Measurements from ENCODE around the gene CENPB.

CENPB gene

GRCh38 chr20:3757268-3757667 lies 29.3 kb downstream of the CENPB start:
- TF ChIP-seq, protein P1, sequence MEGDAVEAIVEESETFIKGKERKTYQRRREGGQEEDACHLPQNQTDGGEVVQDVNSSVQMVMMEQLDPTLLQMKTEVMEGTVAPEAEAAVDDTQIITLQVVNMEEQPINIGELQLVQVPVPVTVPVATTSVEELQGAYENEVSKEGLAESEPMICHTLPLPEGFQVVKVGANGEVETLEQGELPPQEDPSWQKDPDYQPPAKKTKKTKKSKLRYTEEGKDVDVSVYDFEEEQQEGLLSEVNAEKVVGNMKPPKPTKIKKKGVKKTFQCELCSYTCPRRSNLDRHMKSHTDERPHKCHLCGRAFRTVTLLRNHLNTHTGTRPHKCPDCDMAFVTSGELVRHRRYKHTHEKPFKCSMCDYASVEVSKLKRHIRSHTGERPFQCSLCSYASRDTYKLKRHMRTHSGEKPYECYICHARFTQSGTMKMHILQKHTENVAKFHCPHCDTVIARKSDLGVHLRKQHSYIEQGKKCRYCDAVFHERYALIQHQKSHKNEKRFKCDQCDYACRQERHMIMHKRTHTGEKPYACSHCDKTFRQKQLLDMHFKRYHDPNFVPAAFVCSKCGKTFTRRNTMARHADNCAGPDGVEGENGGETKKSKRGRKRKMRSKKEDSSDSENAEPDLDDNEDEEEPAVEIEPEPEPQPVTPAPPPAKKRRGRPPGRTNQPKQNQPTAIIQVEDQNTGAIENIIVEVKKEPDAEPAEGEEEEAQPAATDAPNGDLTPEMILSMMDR (conservative IDR thresholded peaks at IDR 0.05; ENCODE audit: low read depth, low read length): no peak
- H3K4me3 ChIP-seq (ENCODE audit: low read depth, low read length): no peak overlapping the region
- no peak for DNase-seq (ENCODE audit: low read depth)

- no peak overlapping the region for H3K4me3 ChIP-seq (ENCODE audit: low read depth, low read length)
- DNase-seq (ENCODE audit: low read depth): no peak
- TF ChIP-seq, protein P1 (conservative IDR thresholded peaks at IDR 0.05; ENCODE audit: low read depth, low read length): no peak
These were observed 30.6 kb downstream of the CENPB start for GRCh38 chr20:3755814-3756480.

DNA sequence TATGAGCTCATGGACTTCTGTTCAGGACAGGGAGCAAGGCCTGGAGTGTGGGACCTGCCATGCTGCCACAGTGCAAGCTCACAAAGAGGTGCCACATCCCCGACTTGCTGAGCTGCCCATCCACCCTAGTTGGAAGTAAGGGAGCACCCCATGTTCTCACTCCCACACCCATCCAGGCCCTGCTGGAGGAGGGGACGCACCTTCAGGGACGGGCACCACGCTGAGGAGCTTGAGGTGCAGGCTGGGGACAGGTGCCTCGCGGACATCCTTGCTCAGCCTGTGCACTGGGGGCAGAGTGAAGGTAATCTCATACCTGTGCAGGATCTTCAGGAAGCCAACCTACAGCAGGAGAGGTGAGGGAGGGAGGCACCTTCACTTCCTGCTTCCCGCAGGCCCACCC lies 31.3 kb downstream of the CENPB start:
- no peak for DNase-seq (ENCODE audit: low read depth)
- TF ChIP-seq, protein P1 (conservative IDR thresholded peaks at IDR 0.05; ENCODE audit: low read depth, low read length): no peak
- H3K4me3 ChIP-seq (ENCODE audit: low read depth, low read length): no peak overlapping the region

GRCh38 chr20:3754276-3754630 lies 32.3 kb downstream of the CENPB start:
- H3K4me3 ChIP-seq (ENCODE audit: low read depth, low read length): no peak overlapping the region
- TF ChIP-seq, protein P1 (conservative IDR thresholded peaks at IDR 0.05; ENCODE audit: low read depth, low read length): no peak
- no peak for DNase-seq (ENCODE audit: low read depth)

DNA sequence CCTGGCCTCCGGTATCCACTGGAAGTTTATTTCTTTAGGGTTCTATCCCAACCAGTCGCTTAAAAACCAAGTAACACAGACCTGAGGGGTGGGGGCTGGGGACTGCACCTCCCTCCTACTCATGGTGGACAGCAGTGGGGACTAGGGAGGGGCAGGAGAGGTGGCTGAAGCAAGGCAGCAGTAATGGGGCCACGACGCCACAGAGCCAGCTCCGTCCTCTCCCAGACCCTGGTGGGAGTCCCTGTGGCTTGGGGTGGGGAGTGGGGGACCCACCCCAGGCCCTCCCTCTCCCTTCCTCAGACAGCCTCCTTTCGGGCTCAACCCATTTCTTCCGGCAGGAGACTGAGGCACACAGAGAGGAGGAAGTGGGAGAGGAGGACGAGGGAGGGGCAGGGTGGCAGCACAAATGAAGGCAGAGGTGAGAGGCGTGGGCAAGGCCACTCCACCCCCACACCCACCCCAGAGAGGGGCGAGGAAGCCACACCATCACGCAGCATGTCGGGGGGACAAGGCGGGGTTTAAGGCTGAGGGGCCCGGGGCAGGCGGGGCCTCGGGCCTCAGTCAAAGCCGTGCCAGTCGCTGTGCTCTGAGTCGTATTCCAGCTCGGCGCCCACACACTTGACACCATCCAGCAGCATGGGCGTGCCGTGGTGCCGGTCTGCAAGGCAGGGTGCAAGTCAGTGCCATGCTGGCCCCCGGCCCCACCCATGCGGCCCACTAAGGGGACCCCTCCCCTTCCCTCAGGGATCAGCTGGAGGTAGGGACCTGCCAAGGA lies 32.9 kb downstream of the CENPB start:
- no peak for DNase-seq (ENCODE audit: low read depth)
- no peak overlapping the region for H3K4me3 ChIP-seq (ENCODE audit: low read depth, low read length)
- TF ChIP-seq, protein P1 (conservative IDR thresholded peaks at IDR 0.05; ENCODE audit: low read depth, low read length): no peak

- no peak overlapping the region for H3K4me3 ChIP-seq (ENCODE audit: low read depth, low read length)
- TF ChIP-seq, protein P1 (conservative IDR thresholded peaks at IDR 0.05; ENCODE audit: low read depth, low read length): peak; percentile 91
- DNase-seq (ENCODE audit: low read depth): peak; percentile 87
These were observed 33.4 kb downstream of the CENPB start for GRCh38 chr20:3753098-3753497.

DNA sequence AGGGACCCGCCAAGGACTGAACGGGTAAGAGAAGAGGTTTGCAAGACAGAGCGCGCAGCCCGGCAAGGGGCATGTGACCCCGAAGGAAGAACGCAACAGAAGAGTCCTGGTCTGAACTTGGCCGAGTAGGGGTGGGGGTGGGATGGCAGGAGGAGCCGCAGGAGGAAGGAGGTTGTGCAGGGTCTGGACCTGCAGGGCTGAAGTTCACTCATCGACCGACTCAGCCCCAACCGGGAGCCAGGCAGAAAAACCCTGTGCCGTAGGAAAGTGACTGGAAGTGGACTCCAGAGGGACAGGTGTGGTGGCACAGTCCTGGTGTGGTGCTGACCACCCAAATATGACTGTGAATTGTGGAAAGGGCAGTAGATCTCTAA lies 34.2 kb downstream of the CENPB start:
- no peak overlapping the region for H3K4me3 ChIP-seq (ENCODE audit: low read depth, low read length)
- TF ChIP-seq, protein P1 (conservative IDR thresholded peaks at IDR 0.05; ENCODE audit: low read depth, low read length): no peak
- DNase-seq (ENCODE audit: low read depth): no peak

Data from choroid plexus epithelial cell (primary cell).